Psoas muscle (tissue), 8 donors: Measurements from ENCODE around the gene OR10S1. TPM values are rescaled to one million over a fixed set of nuclear protein-coding genes. Genes with fewer than 3 reads are reported as not detected.

Experiments
- ATAC-seq, 4 donors: fragments of 200-7000 bp; cut with Tn5 transposase; one replicate each; pipeline ENCODE4 v1.9.1; 2020; ENCODE audit warnings: moderate library complexity in 3 of 4, mild to moderate bottlenecking in 2 of 4
- DNase-seq, 2 donors: peaks; one replicate each; pipeline ENCODE4 v3.0.0-alpha.2; 2020
- H3K27ac ChIP-seq: fragments of 200-600 bp; one replicate; pipeline ENCODE4 v1.8.0; 2022
- H3K27me3 ChIP-seq, 3 donors: fragments of 200-600 bp in 1 of 3; one replicate each; pipeline versions ENCODE4 v1.6.1 to v1.8.0; 2013 to 2022; ENCODE audit warnings: low read length in 2 of 3, mild to moderate bottlenecking in 2 of 3, moderate library complexity in 1 of 3; ENCODE audit not compliant: insufficient read depth in 3 of 3
- H3K36me3 ChIP-seq, 2 donors: fragments of 200-600 bp in 1 of 2; one replicate each; pipeline versions ENCODE4 v1.6.1 to v1.8.0; 2013 to 2022; ENCODE audit warnings: low read depth in 1 of 2, mild to moderate bottlenecking in 1 of 2, moderate library complexity in 1 of 2; ENCODE audit not compliant: insufficient read depth in 1 of 2
- H3K4me1 ChIP-seq: fragments of 200-600 bp; one replicate; pipeline ENCODE4 v1.8.0; 2022
- H3K4me3 ChIP-seq: fragments of 200-600 bp; one replicate; pipeline ENCODE4 v1.8.0; 2022; ENCODE audit warnings: mild to moderate bottlenecking
- H3K9me3 ChIP-seq: fragments of 200-600 bp; one replicate; pipeline ENCODE4 v1.8.0; 2022
- WGBS, 3 donors: extraction: QIAGEN DNeasy Blood & Tissue Kit; methylation state at CpG; one replicate each; pipeline versions ENCODE4 v1.1.6 to v1.1.7; 2013; 5-methylcytosine and 5-hydroxymethylcytosine counted together
- intact Hi-C, 2 donors: fragments of 100-400 bp; cut with DNase I; formaldehyde crosslinking; loops; one replicate each; pipeline versions ENCODE4 v1.11.0 to v1.14.2; 2022
- polyA plus RNA-seq, 3 donors: library from polyadenylated mRNA; stranded (reverse); fragments of 200-250 nt; gene quantifications; one replicate each; pipeline ENCODE4 v1.2.3, GENCODE V29; 2013
- total RNA-seq, 4 donors: library from RNA; stranded (reverse); fragmentation: NEBNext Ultra II Directional in 2 of 4; extraction: Animal tissue kit (Norgen Biotek cat#: 25700) in 2 of 4; gene quantifications; one replicate each; pipeline versions ENCODE4 v1.2.1 to v1.2.4, GENCODE V29; 2021 to 2023
- TF ChIP-seq, protein P1 (sequence below): fragments of 200-600 bp; IDR thresholded peaks from one replicate; pipeline ENCODE4 v1.8.0; 2022; ENCODE audit warnings: antibody characterized with exemption
- donor health status: healthy with polysubstance abuse.
- donor health status: DM: no; HTN: no; CAD: no; lungs with moderate emphysema.
- donor health status: Bipolar disorder and iron deficiency.
- donor health status: healthy.
- donor health status: DM: yes; HTN: yes; CAD: no.
- donor health status: DM: no; HTN: no; CAD: no.
- donor health status: DM: no; HTN: no; CAD: no.
- donor health status: DM: yes; HTN: yes; CAD: no.

The OR10S1 gene
- total and polyA plus RNA-seq, 7 donors: not detected

GRCh38 chr11:123943738-123944137 is 33.8 kb downstream of the OR10S1 start, which contains the start of gene OR6T1:
TSS of gene OR6T1 (minus strand) at chr11:123943838. CDS start at chr11:123943838, 0 bp downstream.
- 85 to 88% (median 88%) methylated on average over 3 of the region's 3 CpGs for WGBS, 3 donors
- DNase-seq (no peak), ATAC-seq (no peak)
- Histone ChIP-seq H3K27ac (no peak within 1 kb of the TSS), H3K36me3 (no peaks in the 10 kb centered on the region), H3K9me3 (no peaks in the 10 kb centered on the region), H3K27me3 (no peaks in the 10 kb centered on the region), H3K4me1 (no peaks in the 10 kb centered on the region), H3K4me3 (no peak within 1 kb of the TSS)
- intact Hi-C loops: no loop called here
- TF ChIP-seq, protein P1, sequence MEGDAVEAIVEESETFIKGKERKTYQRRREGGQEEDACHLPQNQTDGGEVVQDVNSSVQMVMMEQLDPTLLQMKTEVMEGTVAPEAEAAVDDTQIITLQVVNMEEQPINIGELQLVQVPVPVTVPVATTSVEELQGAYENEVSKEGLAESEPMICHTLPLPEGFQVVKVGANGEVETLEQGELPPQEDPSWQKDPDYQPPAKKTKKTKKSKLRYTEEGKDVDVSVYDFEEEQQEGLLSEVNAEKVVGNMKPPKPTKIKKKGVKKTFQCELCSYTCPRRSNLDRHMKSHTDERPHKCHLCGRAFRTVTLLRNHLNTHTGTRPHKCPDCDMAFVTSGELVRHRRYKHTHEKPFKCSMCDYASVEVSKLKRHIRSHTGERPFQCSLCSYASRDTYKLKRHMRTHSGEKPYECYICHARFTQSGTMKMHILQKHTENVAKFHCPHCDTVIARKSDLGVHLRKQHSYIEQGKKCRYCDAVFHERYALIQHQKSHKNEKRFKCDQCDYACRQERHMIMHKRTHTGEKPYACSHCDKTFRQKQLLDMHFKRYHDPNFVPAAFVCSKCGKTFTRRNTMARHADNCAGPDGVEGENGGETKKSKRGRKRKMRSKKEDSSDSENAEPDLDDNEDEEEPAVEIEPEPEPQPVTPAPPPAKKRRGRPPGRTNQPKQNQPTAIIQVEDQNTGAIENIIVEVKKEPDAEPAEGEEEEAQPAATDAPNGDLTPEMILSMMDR: no peak

DNA sequence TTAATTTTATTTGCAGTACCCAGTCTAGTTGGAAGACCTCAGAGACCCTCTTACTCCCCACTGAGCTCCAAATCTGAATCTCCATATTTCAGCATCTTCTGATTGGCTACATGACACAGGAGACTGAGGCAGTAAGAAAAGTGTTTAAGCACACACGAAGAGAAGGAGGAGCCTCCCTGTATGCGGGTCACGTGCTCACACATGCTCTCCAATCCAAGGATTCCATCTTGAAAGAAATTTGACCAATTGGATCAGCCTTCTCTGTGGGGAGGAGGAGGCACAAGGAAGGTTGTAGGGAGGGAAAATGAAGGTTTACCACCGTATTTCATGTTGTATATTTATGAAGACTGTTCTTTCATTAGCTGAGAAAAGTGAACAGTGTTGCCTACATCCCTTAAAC is 35.2 kb downstream of the OR10S1 start:
- ATAC-seq (no peak), DNase-seq (no peak)
- no peaks in the 10 kb centered on the region for H3K36me3 ChIP-seq
- WGBS, 3 donors: 85 to 90% (median 86%) methylated on average over 4 of the region's 4 CpGs
- no peak overlapping the region for H3K4me3 ChIP-seq
- intact Hi-C loops: no loop called here
- no peak overlapping the region for H3K27ac ChIP-seq
- no peaks in the 10 kb centered on the region for H3K27me3 ChIP-seq
- no peaks in the 10 kb centered on the region for H3K4me1 ChIP-seq
- TF ChIP-seq, protein P1: no peak
- H3K9me3 ChIP-seq: no peaks in the 10 kb centered on the region

GRCh38 chr11:123939317-123939716 is 38.3 kb downstream of the OR10S1 start, which contains the start of gene OR4D5:
TSS of gene OR4D5 (plus strand) at chr11:123939617. CDS start at chr11:123939617, 0 bp downstream.
- WGBS, 3 donors: 67 to 80% (median 76%) methylated on average over 1 of the region's 1 CpG
- TF ChIP-seq, protein P1: no peak
- DNase-seq (no peak), ATAC-seq (no peak)
- intact Hi-C loops: no loop called here
- Histone ChIP-seq H3K36me3 (no peaks in the 10 kb centered on the region), H3K27ac (no peak within 1 kb of the TSS), H3K4me1 (no peaks in the 10 kb centered on the region), H3K27me3 (no peaks in the 10 kb centered on the region), H3K4me3 (no peak within 1 kb of the TSS), H3K9me3 (no peaks in the 10 kb centered on the region)

Other genes with a start within 250 kb of the OR10S1 start
- gene ZNF202, start 236.1 kb downstream of the OR10S1 start, total RNA-seq: 10 to 100 TPM in 1 of 4 donors, 1 to 10 TPM in 3; 5.5 to 13.8 (median 7.7) TPM
- gene ZNF202, start 236.1 kb downstream of the OR10S1 start, polyA plus RNA-seq: 10 to 100 TPM in 2 of 3 donors, 1 to 10 TPM in 1; 5.9 to 11.9 (median 10.7) TPM
- not detected for gene OR6X1, start 223.3 kb downstream of the OR10S1 start, total RNA-seq
- not detected for gene OR6X1, start 223.3 kb downstream of the OR10S1 start, polyA plus RNA-seq
- not detected for gene OR6M1, start 171.4 kb downstream of the OR10S1 start, total RNA-seq
- gene OR6M1, start 171.4 kb downstream of the OR10S1 start, polyA plus RNA-seq: not detected
- gene TMEM225, start 92.1 kb downstream of the OR10S1 start, total RNA-seq: not detected
- gene TMEM225, start 92.1 kb downstream of the OR10S1 start, polyA plus RNA-seq: not detected
- not detected for gene OR8D4, start 75.6 kb downstream of the OR10S1 start, total RNA-seq
- not detected for gene OR8D4, start 75.6 kb downstream of the OR10S1 start, polyA plus RNA-seq
- not detected for gene OR4D5, start 38.2 kb downstream of the OR10S1 start, total RNA-seq
- not detected for gene OR4D5, start 38.2 kb downstream of the OR10S1 start, polyA plus RNA-seq
- not detected for gene OR6T1, start 33.9 kb downstream of the OR10S1 start, total RNA-seq
- gene OR6T1, start 33.9 kb downstream of the OR10S1 start, polyA plus RNA-seq: not detected
- not detected for gene OR10G6, start 17.4 kb upstream of the OR10S1 start, total RNA-seq
- gene OR10G6, start 17.4 kb upstream of the OR10S1 start, polyA plus RNA-seq: not detected
- not detected for gene OR10G4, start 35.2 kb upstream of the OR10S1 start, total RNA-seq
- not detected for gene OR10G4, start 35.2 kb upstream of the OR10S1 start, polyA plus RNA-seq
- gene OR10G9, start 45.2 kb upstream of the OR10S1 start, total RNA-seq: not detected
- not detected for gene OR10G9, start 45.2 kb upstream of the OR10S1 start, polyA plus RNA-seq
- gene OR10G8, start 49.0 kb upstream of the OR10S1 start, total RNA-seq: not detected
- not detected for gene OR10G8, start 49.0 kb upstream of the OR10S1 start, polyA plus RNA-seq
- not detected for gene OR10G7, start 63.5 kb upstream of the OR10S1 start, total RNA-seq
- not detected for gene OR10G7, start 63.5 kb upstream of the OR10S1 start, polyA plus RNA-seq
- gene VWA5A, start 137.7 kb upstream of the OR10S1 start, total RNA-seq: 1 to 10 TPM; 3.4 to 6.7 (median 4.8) TPM
- gene VWA5A, start 137.7 kb upstream of the OR10S1 start, polyA plus RNA-seq: 1 to 10 TPM; 1.2 to 2.0 (median 1.3) TPM
- gene OR10D3, start 205.6 kb upstream of the OR10S1 start, total RNA-seq: not detected
- gene OR10D3, start 205.6 kb upstream of the OR10S1 start, polyA plus RNA-seq: not detected